Mucosa of descending colon (tissue), 3 donors: ENCODE measurements around the gene PSMG3. TPM values are rescaled to one million over a fixed set of nuclear protein-coding genes. Genes with fewer than 3 reads are reported as not detected.

Experiments
- ATAC-seq: fragments of 200-7000 bp; cut with Tn5 transposase; one replicate; pipeline ENCODE4 v1.9.1; 2020; ENCODE audit warnings: mild to moderate bottlenecking, moderate library complexity
- DNase-seq, 3 donors: peaks; one replicate each; pipeline ENCODE4 v3.0.0-alpha.2; 2020
- H3K36me3 ChIP-seq: fragments of 200-600 bp; one replicate; pipeline ENCODE4 v1.8.0; 2021; ENCODE audit warnings: low read depth, mild to moderate bottlenecking
- H3K4me1 ChIP-seq: fragments of 200-600 bp; one replicate; pipeline ENCODE4 v1.8.0; 2021; ENCODE audit warnings: low read depth, mild to moderate bottlenecking
- H3K4me3 ChIP-seq: fragments of 200-600 bp; one replicate; pipeline ENCODE4 v1.8.0; 2021; ENCODE audit warnings: mild to moderate bottlenecking
- H3K9me3 ChIP-seq: fragments of 200-600 bp; one replicate; pipeline ENCODE4 v1.8.0; 2021; ENCODE audit warnings: mild to moderate bottlenecking
- intact Hi-C, 2 donors: fragments of 100-400 bp; cut with DNase I in 1 of 2; cut with micrococcal nuclease in 1 of 2; formaldehyde crosslinking; loops; one replicate each; pipeline versions ENCODE4 v1.11.0 to v1.11.1; 2022; cut with DNase I, micrococcal nuclease
- total RNA-seq, 3 donors: library from RNA; stranded (reverse); fragmentation: NEBNext Ultra II Directional in 2 of 3; extraction: Animal tissue kit (Norgen Biotek cat#: 25700) in 2 of 3; gene quantifications; one replicate each; pipeline versions ENCODE4 v1.2.1 to v1.2.4, GENCODE V29; 2021 to 2023
- TF ChIP-seq, protein P1 (sequence below): fragments of 200-600 bp; IDR thresholded peaks from one replicate; pipeline ENCODE4 v1.8.0; 2022; ENCODE audit warnings: antibody characterized with exemption, mild to moderate bottlenecking
- donor health status: DM: no; HTN: no; CAD: no; lungs with moderate emphysema.
- donor health status: DM: no; HTN: no; CAD: no.
- donor health status: DM: no; HTN: yes; CAD: no.

The PSMG3 gene
- total RNA-seq, 3 donors from 2014 or later, result 22.6 to 26.0 (median 22.9) TPM

DNA sequence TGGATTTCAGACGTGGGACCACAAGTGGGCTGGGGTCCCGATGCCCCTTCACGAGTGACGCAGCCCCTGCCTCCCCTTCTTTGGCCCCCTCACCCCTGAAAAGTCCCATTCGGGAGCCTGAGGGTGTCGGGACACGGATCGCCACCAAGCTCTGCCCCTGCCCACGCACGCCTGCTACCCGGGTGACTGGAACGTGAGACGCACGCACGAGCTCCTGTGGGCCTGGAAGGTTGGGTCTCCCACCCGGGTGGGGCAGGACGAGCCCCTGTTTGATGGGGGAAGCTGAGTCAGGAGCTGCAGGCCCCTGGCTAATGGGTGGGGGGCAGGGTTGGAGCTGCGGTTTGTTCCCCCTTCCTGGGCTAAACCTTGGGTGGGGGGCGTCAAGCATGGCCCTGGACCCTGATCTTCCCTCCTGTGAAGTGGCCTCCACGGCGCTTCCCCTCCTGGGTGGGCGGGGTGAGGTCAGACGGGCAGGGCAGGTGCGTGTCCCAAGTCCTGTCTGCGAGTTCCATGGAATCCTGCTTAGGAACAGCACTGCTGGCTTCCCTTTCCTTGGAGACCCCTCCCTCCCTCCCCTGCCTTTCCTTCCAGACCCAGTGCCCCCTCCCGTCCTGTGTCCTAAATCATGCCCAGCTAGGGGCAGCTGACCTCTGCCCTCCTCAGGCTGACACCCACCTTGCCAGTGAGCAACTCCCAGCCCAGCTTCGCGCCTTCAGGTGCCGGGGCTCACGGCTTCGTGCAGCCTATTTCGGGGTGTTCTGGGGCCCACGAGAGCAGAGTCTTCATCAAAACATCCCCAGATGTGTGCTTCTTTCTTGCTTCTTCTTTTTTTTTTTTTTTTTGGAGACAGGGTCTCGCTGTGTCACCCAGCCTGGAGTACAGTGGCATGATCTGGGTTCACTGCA is 8.5 kb downstream of the PSMG3 start:
- Histone ChIP-seq H3K4me3 (no peak overlapping the region), H3K36me3 (no peaks in the 10 kb centered on the region), H3K4me1 (peaks cover 9% of the 10 kb centered on the region), H3K9me3 (no peaks in the 10 kb centered on the region)
- TF ChIP-seq, protein P1, sequence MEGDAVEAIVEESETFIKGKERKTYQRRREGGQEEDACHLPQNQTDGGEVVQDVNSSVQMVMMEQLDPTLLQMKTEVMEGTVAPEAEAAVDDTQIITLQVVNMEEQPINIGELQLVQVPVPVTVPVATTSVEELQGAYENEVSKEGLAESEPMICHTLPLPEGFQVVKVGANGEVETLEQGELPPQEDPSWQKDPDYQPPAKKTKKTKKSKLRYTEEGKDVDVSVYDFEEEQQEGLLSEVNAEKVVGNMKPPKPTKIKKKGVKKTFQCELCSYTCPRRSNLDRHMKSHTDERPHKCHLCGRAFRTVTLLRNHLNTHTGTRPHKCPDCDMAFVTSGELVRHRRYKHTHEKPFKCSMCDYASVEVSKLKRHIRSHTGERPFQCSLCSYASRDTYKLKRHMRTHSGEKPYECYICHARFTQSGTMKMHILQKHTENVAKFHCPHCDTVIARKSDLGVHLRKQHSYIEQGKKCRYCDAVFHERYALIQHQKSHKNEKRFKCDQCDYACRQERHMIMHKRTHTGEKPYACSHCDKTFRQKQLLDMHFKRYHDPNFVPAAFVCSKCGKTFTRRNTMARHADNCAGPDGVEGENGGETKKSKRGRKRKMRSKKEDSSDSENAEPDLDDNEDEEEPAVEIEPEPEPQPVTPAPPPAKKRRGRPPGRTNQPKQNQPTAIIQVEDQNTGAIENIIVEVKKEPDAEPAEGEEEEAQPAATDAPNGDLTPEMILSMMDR, result no peak
- ATAC-seq, result no peak
- intact Hi-C loops, result no loop called here
- DNase-seq, result peak in 2 of 3 donors; percentile 14 to 49

DNA sequence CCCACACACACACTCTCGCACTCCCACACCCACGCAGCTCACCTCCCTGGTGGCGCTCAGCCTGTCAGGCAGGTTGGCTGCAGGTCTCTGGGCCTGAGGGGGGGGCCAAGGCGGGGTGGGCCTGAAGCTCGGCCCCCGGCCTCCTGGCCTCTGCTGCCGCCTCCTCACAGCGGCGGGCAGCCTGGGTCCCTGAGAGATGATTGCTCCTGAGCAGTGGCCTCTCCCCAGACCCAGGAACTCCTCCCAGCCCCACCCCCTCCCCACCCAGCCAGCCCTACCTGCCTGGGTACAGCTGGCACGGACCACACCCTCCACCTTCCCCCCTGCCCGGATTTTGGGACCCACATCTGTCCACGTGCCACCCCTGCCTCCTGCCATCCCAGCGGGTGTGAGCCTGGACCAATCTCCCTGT is 9.2 kb downstream of the PSMG3 start:
- no peaks in the 10 kb centered on the region for H3K9me3 ChIP-seq
- intact Hi-C loops, result no loop called here
- no peaks in the 10 kb centered on the region for H3K36me3 ChIP-seq
- H3K4me3 ChIP-seq, result no peak overlapping the region
- TF ChIP-seq, protein P1, result no peak
- no peak for ATAC-seq
- H3K4me1 ChIP-seq, result peaks cover 8% of the 10 kb centered on the region
- peak; percentile 23 to 45 (median 31) for DNase-seq

DNA sequence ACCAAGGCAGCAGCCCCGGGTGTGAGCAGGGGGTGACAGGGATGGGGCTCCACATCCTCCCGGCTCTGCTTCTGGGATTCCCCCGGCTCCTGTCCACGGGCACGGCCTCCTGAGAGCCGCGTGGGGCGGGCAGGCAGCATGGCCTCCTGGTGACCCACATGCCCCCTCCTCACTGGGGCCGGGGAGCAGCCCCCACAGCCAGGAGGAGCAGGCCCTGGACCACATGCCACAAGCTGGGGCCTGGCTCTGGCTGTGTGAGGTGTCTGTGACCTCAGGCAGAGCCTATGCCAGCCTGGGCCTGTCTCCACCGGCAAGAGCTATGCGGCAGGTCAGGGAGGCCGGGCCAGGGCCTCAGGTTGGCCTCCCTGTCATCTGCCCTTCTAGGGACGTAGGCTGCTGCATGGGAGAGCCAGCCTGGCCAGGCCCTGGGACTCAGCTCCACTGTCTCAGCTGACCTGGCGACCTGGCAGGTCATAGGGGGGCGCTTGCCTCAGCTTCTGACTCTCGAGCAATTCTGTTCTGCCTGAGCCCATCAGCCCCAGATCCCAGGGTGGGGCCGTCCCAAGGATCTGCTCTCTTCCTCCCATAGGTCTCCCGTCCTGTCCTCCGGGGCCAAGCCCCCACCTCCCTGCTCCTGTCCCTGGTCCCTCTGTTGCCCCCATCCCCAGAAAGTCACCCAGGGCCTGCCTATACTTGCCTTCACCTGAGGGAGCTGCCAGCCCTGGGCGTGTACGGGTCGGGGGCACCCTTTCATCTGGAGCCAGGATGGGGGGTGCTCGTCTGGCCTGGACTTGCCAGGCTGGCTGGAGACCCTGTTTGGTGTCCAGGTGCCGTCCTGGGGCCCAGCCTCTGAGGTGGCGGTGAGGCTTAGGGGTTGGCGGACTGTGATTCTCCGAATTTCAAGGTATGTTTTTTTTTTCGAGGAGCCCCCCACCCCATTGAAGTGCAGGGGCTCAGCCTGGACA is 9.9 kb downstream of the PSMG3 start:
- no peaks in the 10 kb centered on the region for H3K9me3 ChIP-seq
- DNase-seq, result peak in 2 of 3 donors; percentile 36 to 48
- intact Hi-C loops, result no loop called here
- TF ChIP-seq, protein P1, result no peak
- peaks cover 8% of the 10 kb centered on the region for H3K4me1 ChIP-seq
- no peak overlapping the region for H3K4me3 ChIP-seq
- ATAC-seq, result no peak
- no peaks in the 10 kb centered on the region for H3K36me3 ChIP-seq

DNA sequence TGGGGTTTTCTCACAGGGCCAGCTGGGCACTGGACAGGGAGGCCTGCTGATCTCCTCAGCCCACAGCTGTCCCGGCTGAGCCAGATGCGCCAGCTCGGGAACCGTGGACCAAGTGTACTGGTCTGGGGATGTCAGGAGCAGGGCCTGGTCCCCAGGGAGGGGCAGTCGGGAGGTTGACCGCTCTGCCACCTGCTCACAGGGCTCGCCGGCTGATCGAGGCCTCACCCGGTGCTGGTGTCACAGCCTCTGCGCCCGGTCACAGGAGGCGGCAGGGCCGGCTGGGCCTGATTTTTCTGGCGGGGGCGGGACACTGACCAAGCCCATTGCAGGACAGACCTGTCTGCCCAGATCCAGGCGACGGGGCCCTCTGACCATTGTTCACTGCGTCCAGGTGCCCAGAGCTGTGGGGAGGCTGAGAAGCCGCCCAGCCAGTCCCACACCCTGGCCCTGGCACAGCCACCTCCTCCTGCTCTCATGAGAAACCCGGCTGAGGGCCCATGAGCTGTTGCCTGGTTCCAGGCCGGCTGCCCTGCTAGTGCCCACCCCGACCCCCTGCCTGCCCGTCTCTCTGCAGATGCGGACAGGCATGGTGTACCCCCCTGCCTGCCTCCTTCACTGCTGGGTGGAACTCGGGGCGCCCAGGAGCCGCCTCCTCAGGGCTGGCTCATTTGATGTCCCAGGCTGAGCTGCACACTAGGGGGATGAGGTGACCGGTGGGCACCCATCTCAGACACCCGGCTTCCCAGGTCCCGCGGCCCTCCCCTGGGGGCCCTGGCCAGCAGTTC is 10.8 kb downstream of the PSMG3 start:
- peaks cover 8% of the 10 kb centered on the region for H3K4me1 ChIP-seq
- H3K9me3 ChIP-seq, result no peaks in the 10 kb centered on the region
- TF ChIP-seq, protein P1, result no peak
- H3K36me3 ChIP-seq, result no peaks in the 10 kb centered on the region
- intact Hi-C loops, result no loop called here
- ATAC-seq (no peak), DNase-seq (peak in 2 of 3 donors; percentile 61 to 67)
- no peak overlapping the region for H3K4me3 ChIP-seq
